H9 (cell line): Measurements from ENCODE around the gene KRT12. TPM values are rescaled to one million over a fixed set of nuclear protein-coding genes. Genes with fewer than 3 reads are reported as not detected.

Experiments used
- DNase-seq: peaks from one replicate; pipeline ENCODE4 v3.0.0-alpha.2; 2017
- H2AFZ ChIP-seq: one replicate; pipeline ENCODE4 v1.6.1; 2013; ENCODE audit warnings: mild to moderate bottlenecking, low read length, control low read depth, moderate library complexity
- H2AK5ac ChIP-seq: 2 replicates; pipeline ENCODE4 v1.6.1; 2013; ENCODE audit warnings: low read length, control low read depth, mixed read lengths; ENCODE audit not compliant: insufficient read length
- H2BK120ac ChIP-seq: one replicate; pipeline ENCODE4 v1.6.1; 2013; ENCODE audit warnings: low read depth, mild to moderate bottlenecking, low read length, control low read depth, inconsistent platforms; ENCODE audit not compliant: poor library complexity, severe bottlenecking
- H2BK12ac ChIP-seq: 2 replicates; pipeline ENCODE4 v1.6.1; 2013; ENCODE audit warnings: low read length, control low read depth, mixed read lengths, low read depth; ENCODE audit not compliant: insufficient read length
- H2BK15ac ChIP-seq: 2 replicates; pipeline ENCODE4 v1.6.1; 2013; ENCODE audit warnings: low read depth, low read length, control low read depth
- H2BK20ac ChIP-seq: one replicate; pipeline ENCODE4 v1.6.1; 2013; ENCODE audit warnings: low read depth, mild to moderate bottlenecking, low read length, control low read depth, inconsistent platforms; ENCODE audit not compliant: poor library complexity, severe bottlenecking
- H2BK5ac ChIP-seq: 2 replicates; pipeline ENCODE4 v1.6.1; 2013; ENCODE audit warnings: low read length, control low read depth, mixed read lengths; ENCODE audit not compliant: insufficient read length
- H3K14ac ChIP-seq: 2 replicates; pipeline ENCODE4 v1.6.1; 2013; ENCODE audit warnings: low read length, control low read depth; ENCODE audit not compliant: insufficient read depth
- H3K18ac ChIP-seq: 2 replicates; pipeline ENCODE4 v1.6.1; 2013; ENCODE audit warnings: low read depth, mild to moderate bottlenecking, mixed read lengths, low read length, control low read depth; ENCODE audit not compliant: insufficient read length
- H3K23ac ChIP-seq: 2 replicates; pipeline ENCODE4 v1.6.1; 2013; ENCODE audit warnings: low read length, control low read depth, mixed read lengths, low read depth; ENCODE audit not compliant: insufficient read length
- H3K23me2 ChIP-seq: 2 replicates; pipeline ENCODE4 v1.6.1; 2013; ENCODE audit warnings: low read depth, mild to moderate bottlenecking, mixed read lengths, low read length, control low read depth; ENCODE audit not compliant: insufficient read length, poor library complexity, severe bottlenecking
- H3K27ac ChIP-seq: 2 replicates; pipeline ENCODE4 v1.5.1; 2013; ENCODE audit warnings: low read length, control low read depth, mixed read lengths, low read depth; ENCODE audit not compliant: insufficient read length
- H3K27me3 ChIP-seq: 2 replicates; pipeline ENCODE4 v1.6.1; 2013; ENCODE audit warnings: low read length, control low read depth, inconsistent platforms; ENCODE audit not compliant: insufficient read depth
- H3K4ac ChIP-seq: 2 replicates; pipeline ENCODE4 v1.6.1; 2013; ENCODE audit warnings: low read depth, mild to moderate bottlenecking, control low read depth, inconsistent platforms, low read length, moderate library complexity
- H3K4me1 ChIP-seq: 2 replicates; pipeline ENCODE4 v1.6.1; 2013; ENCODE audit warnings: low read length, control low read depth, inconsistent platforms; ENCODE audit not compliant: insufficient read depth
- H3K4me2 ChIP-seq: 2 replicates; pipeline ENCODE4 v1.6.1; 2013; ENCODE audit warnings: low read length, control low read depth, mixed read lengths; ENCODE audit not compliant: insufficient read length, insufficient read depth
- H3K56ac ChIP-seq: 2 replicates; pipeline ENCODE4 v1.6.1; 2013; ENCODE audit warnings: low read depth, mild to moderate bottlenecking, mixed read lengths, low read length, control low read depth; ENCODE audit not compliant: insufficient read length
- H3K79me1 ChIP-seq: 2 replicates; pipeline ENCODE4 v1.6.1; 2013; ENCODE audit warnings: low read depth, mild to moderate bottlenecking, moderate library complexity, low read length, control low read depth, inconsistent platforms; ENCODE audit not compliant: insufficient read depth, poor library complexity, severe bottlenecking
- H3K79me2 ChIP-seq: 2 replicates; pipeline ENCODE4 v1.6.1; 2013; ENCODE audit warnings: low read length, control low read depth, inconsistent platforms; ENCODE audit not compliant: insufficient read depth
- H3K9ac ChIP-seq: 2 replicates; pipeline ENCODE4 v1.6.1; 2013; ENCODE audit warnings: low read length, control low read depth, mixed read lengths; ENCODE audit not compliant: insufficient read length; ENCODE audit errors: extremely low read depth
- H3K9me3 ChIP-seq: one replicate; pipeline ENCODE4 v1.6.1; 2013; ENCODE audit warnings: low read depth, low read length, inconsistent platforms; ENCODE audit not compliant: control insufficient read depth
- H3T11ph ChIP-seq: one replicate; pipeline ENCODE4 v1.6.1; 2013; ENCODE audit warnings: mild to moderate bottlenecking, low read length, control low read depth, inconsistent platforms
- H4K20me1 ChIP-seq: one replicate; pipeline ENCODE4 v1.6.1; 2013; ENCODE audit not compliant: control insufficient read depth, insufficient read length, insufficient read depth
- H4K5ac ChIP-seq: 2 replicates; pipeline ENCODE4 v1.6.1; 2013; ENCODE audit warnings: low read depth, mild to moderate bottlenecking, mixed read lengths, low read length, control low read depth; ENCODE audit not compliant: insufficient read length
- H4K8ac ChIP-seq: replicated peaks from 2 replicates; pipeline ENCODE4 v1.6.1; 2013; ENCODE audit warnings: low read length, control low read depth, mixed read lengths, low read depth; ENCODE audit not compliant: insufficient read length
- H4K91ac ChIP-seq: 2 replicates; pipeline ENCODE4 v1.6.1; 2013; ENCODE audit warnings: low read depth, mild to moderate bottlenecking, moderate library complexity, mixed read lengths, low read length, control low read depth; ENCODE audit not compliant: insufficient read length
- H3K27ac Mint-ChIP-seq, 3 experiments: 2 replicates in 2 of 3; 3 replicates in 1 of 3; pipeline ENCODE4 v1.8.0; 2020 to 2021; ENCODE audit warnings: mixed read lengths in 3 of 3, mild to moderate bottlenecking in 1 of 3, moderate library complexity in 1 of 3
- H3K27me3 Mint-ChIP-seq: 2 replicates; pipeline ENCODE4 v1.8.0; 2021; ENCODE audit warnings: low read depth, mild to moderate bottlenecking, moderate library complexity, mixed read lengths
- H3K36me3 Mint-ChIP-seq, 3 experiments: 2 replicates in 2 of 3; 3 replicates in 1 of 3; pipeline ENCODE4 v1.8.0; 2020 to 2021; ENCODE audit warnings: low read depth in 3 of 3, mixed read lengths in 3 of 3; ENCODE audit not compliant: insufficient read depth in 1 of 3
- H3K4me1 Mint-ChIP-seq, 2 experiments: 2 replicates each; pipeline ENCODE4 v1.8.0; 2020; ENCODE audit warnings: mixed read lengths in 2 of 2
- H3K4me3 Mint-ChIP-seq, 2 experiments: 2 replicates in 1 of 2; 3 replicates in 1 of 2; pipeline ENCODE4 v1.8.0; 2020 to 2021; ENCODE audit warnings: mild to moderate bottlenecking in 2 of 2, mixed read lengths in 2 of 2, moderate library complexity in 1 of 2
- H3K9me3 Mint-ChIP-seq, 2 experiments: 2 replicates in 1 of 2; 3 replicates in 1 of 2; pipeline ENCODE4 v1.8.0; 2020; ENCODE audit warnings: mild to moderate bottlenecking in 2 of 2, mixed read lengths in 2 of 2, moderate library complexity in 1 of 2
- total RNA-seq: library from RNA; stranded (reverse); gene quantifications from 2 replicates; pipeline ENCODE4 v1.2.1, GENCODE V29; 2021
- TF ChIP-seq, protein P1 (sequence below): fragments of 200-600 bp; sonication (generic); conservative IDR thresholded peaks from 3 replicates; pipeline ENCODE4 v1.8.0; 2021; ENCODE audit warnings: antibody characterized with exemption, mild to moderate bottlenecking

Gene KRT12
- total RNA-seq, 1 experiment from 2014 or later = not detected

GRCh38 chr17:40833882-40834281 lies 33.1 kb downstream of the KRT12 start:
- Histone ChIP-seq H2BK20ac (no peak overlapping the region), H3K9ac (no peak overlapping the region), H4K8ac (no peak overlapping the region), H3K9me3 (no peaks in the 10 kb centered on the region), H3K23ac (no peak overlapping the region), H3K79me1 (no peaks in the 10 kb centered on the region), H4K5ac (no peak overlapping the region), H3K23me2 (no peaks in the 10 kb centered on the region), H3K14ac (no peak overlapping the region), H2BK15ac (no peak overlapping the region), H3K18ac (no peak overlapping the region), H3K4me1 (no peaks in the 10 kb centered on the region), H3K79me2 (no peaks in the 10 kb centered on the region), H4K20me1 (no peaks in the 10 kb centered on the region), H3K27me3 (peaks cover 8% of the 10 kb centered on the region; the same call in 1 of the 2 replicates), H3K4ac (no peak overlapping the region), H3K56ac (no peak overlapping the region), H4K91ac (no peak overlapping the region), H2BK12ac (no peak overlapping the region), H2BK5ac (no peak overlapping the region), H2BK120ac (no peak overlapping the region), H2AK5ac (no peak overlapping the region), H2AFZ (no peak overlapping the region), H3T11ph (no peak overlapping the region), H3K4me2 (no peak overlapping the region), H3K27ac (no peak overlapping the region)
- Mint-ChIP-seq H3K27ac (no peak overlapping the region), H3K27me3 (peaks cover 91% of the 10 kb centered on the region), H3K9me3 (no peaks in the 10 kb centered on the region), H3K4me1 (peaks cover 6% of the 10 kb centered on the region in 2 experiments), H3K36me3 (peaks cover 0 to 10% (median 0%) of the 10 kb centered on the region in 3 experiments; a peak in 3 of 7 replicates), H3K4me3 (no peak overlapping the region)
- no peak for DNase-seq
- TF ChIP-seq, protein P1, sequence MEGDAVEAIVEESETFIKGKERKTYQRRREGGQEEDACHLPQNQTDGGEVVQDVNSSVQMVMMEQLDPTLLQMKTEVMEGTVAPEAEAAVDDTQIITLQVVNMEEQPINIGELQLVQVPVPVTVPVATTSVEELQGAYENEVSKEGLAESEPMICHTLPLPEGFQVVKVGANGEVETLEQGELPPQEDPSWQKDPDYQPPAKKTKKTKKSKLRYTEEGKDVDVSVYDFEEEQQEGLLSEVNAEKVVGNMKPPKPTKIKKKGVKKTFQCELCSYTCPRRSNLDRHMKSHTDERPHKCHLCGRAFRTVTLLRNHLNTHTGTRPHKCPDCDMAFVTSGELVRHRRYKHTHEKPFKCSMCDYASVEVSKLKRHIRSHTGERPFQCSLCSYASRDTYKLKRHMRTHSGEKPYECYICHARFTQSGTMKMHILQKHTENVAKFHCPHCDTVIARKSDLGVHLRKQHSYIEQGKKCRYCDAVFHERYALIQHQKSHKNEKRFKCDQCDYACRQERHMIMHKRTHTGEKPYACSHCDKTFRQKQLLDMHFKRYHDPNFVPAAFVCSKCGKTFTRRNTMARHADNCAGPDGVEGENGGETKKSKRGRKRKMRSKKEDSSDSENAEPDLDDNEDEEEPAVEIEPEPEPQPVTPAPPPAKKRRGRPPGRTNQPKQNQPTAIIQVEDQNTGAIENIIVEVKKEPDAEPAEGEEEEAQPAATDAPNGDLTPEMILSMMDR = no peak
